H7 (cell line): ENCODE data around the gene HSPA6. TPM values are rescaled to one million over a fixed set of nuclear protein-coding genes. Genes with fewer than 3 reads are reported as not detected.
"Not testable (repeated sequence)": the region's sequence is repeated elsewhere in the genome, so short reads cannot be mapped to it uniquely, and the experiment has no call there.

Experiments used
- DNase-seq: peaks from one replicate; pipeline ENCODE4 v3.0.0; 2012
- H3K27me3 ChIP-seq: 2 replicates; pipeline ENCODE4 v1.6.0; 2011; ENCODE audit warnings: mild to moderate bottlenecking, low read length; ENCODE audit not compliant: control insufficient read depth, insufficient read depth
- H3K36me3 ChIP-seq: replicated peaks from 2 replicates; pipeline ENCODE4 v1.5.1; 2011; ENCODE audit warnings: low read length; ENCODE audit not compliant: control insufficient read depth, insufficient read depth
- H3K4me3 ChIP-seq: 2 replicates; pipeline ENCODE4 v1.5.1; 2011; ENCODE audit warnings: low read depth, mild to moderate bottlenecking, control low read depth, low read length, moderate library complexity; ENCODE audit not compliant: insufficient read depth
- total RNA-seq: library from RNA; depleted of rRNA; stranded (reverse); fragments of >200 nt; shearing (Covaris generic); gene quantifications from 2 replicates; pipeline ENCODE4 v1.2.3, GENCODE V29; 2014

The HSPA6 gene
- total RNA-seq, 1 experiment from 2014 or later = not detected

DNA sequence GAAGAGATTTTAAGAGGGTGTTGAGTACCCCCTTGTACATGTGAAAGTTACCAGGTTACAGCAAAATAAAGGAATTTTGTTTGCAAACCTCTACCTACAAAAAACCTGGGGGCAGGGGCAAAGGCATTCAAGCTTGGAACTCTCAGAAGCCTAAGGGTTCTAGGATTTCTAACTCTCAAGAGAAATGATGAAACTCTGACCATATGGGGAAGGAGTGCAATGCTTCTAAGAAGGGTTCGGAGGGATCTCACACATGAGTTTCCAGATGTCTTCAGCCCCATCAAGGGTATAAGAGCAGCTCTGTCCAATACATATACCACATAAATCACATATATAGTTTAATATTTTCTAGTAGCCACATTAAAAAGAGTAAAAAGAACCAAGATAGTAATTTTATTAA lies 26.4 kb upstream of the HSPA6 start:
- Histone ChIP-seq H3K36me3 (no peaks in the 10 kb centered on the region), H3K4me3 (no peak overlapping the region), H3K27me3 (no peaks in the 10 kb centered on the region; the same call in 1 of the 2 replicates)
- no peak for DNase-seq

DNA sequence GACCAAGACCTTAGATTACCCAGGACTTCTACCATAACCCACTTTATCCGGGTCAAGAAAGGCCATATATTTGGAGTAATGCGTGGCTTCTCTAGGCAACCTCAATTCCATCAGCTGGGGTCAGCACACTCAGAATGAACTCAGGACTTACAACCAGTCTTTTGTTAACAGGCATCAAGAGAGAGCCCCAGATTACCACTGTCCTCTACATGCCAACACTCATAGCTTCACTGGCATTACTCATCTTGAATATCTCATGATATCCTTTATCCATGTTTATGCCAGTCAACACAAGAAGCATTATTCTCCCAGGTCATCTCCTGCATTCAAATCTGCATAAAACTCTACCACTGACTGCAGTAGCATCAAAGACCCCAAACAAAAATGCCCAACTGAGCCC lies 25.7 kb upstream of the HSPA6 start:
- Histone ChIP-seq H3K36me3 (no peaks in the 10 kb centered on the region), H3K27me3 (no peaks in the 10 kb centered on the region; the same call in 1 of the 2 replicates), H3K4me3 (no peak overlapping the region)
- DNase-seq = no peak

DNA sequence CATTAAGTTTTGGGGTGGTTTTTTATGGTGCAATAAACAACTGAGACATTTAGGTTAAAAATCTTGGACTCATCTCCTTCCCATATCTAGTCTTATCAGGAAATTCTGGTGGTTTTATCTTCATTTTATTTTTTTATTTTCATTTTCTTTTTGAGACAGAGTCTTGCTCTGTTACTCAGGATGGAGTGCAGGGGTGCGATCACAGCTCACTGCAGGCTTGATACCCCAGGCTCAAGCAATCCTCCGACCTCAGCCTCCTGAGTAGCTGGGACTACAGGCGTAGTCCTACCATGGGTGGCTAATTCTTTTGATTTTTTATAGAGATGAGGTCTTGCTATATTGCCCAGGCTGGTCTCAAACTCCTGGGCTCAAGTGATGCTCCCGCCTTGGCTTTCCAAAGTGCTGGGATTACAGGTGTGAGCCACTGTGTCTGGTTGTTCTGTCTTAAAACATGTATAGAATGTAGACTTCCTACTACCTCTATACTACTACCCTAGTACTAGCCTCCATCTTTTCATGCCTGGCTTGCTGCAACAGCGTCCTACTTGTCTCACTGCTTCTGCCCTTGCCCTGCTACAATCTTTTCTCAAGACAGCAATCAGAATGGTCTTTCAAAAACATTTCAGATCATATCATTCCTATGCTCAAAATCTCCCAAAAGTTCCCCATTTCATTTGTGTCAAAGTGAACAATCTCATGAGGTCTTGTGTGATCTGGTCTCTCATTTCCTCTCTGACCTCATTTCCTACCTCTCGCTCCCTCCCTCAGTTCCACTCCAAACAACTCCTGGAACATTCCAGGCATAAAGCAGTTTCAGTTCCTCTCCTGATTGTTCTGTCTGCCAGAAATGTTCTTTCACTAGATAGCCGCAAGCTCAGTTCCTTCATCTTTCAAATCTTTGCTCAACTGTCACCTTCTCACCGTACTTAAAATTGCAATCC lies 25.0 kb upstream of the HSPA6 start:
- no peak for DNase-seq
- no peaks in the 10 kb centered on the region; the same call in 1 of the 2 replicates for H3K27me3 ChIP-seq
- no peaks in the 10 kb centered on the region for H3K36me3 ChIP-seq
- H3K4me3 ChIP-seq = no peak overlapping the region

DNA sequence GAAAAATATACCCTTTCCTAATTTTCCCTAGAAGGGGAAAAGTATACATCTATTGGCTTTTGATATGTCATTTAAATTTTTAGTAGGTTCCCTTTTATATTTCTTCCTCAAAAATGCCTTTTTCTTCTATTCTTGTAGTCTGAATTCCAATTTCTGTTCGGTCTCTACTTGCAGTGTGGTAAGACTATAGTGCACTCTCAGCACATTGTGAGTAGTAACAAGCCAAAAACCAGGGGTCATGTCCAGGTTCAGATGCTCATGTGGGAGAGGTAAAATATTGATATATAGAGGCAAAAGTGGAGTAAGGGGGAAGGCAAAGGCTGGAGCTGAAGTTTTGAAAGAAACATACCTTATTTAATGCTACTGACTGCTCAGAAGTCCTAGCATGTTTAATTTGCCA lies 23.1 kb upstream of the HSPA6 start:
- H3K4me3 ChIP-seq = no peak overlapping the region
- H3K36me3 ChIP-seq = no peaks in the 10 kb centered on the region
- no peaks in the 10 kb centered on the region; the same call in 1 of the 2 replicates for H3K27me3 ChIP-seq
- no peak for DNase-seq

DNA sequence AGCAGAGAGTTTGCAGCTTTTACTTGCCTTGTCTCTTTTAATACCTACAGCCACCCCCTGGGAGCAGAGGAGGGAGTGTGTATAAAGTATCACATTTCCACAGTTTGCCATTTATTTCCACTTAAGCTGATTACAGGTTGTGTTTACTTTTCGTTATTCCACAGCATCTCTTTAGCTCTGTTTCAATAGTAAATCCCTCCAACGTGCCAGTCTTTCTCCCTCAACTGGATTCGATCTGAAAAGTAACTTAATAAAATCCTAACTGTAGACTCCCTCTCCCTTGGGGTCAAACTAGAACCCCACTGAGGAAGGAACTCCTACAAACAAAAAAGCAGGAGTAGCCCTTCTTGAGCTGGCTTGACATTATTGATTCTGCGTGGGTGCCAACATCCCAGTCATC lies 22.2 kb upstream of the HSPA6 start:
- no peaks in the 10 kb centered on the region; the same call in 1 of the 2 replicates for H3K27me3 ChIP-seq
- H3K4me3 ChIP-seq = no peak overlapping the region
- no peak for DNase-seq

DNA sequence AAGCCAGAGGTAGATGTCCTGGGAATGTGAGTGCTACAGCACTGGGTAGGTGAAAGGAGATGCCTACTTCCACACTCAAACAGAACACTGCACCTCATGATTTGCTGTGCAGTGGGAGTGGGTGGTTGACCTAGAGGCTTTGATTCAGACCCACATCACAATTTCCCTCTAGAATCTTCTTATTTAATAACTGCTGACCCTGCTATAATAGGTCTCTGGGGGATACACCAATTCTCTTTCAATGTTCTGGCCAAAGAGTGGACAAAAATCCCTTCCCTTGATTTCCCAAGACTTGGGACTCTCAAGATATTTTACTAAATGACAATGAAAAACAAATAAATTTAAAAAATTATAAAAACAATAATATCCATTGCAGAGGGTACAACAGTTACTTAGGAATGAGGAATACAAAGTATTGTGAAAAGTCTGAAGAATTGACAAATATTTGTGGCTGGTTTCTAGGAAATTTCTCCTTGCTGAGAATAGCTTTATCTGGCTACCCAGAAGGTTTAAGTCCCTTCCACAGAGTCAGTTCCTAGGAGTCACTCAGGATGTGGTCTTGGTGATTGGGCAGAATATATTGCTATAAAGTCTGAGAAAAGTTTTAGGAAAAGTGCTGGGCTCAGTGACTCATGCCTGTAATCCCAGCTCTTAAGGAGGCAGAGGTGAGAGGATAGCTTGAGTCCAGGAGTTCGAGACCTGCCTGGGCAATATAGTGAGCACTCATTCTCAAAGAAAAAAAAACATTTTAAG lies 21.5 kb upstream of the HSPA6 start:
- H3K36me3 ChIP-seq = no peaks in the 10 kb centered on the region
- H3K27me3 ChIP-seq = no peaks in the 10 kb centered on the region; the same call in 1 of the 2 replicates
- no peak overlapping the region for H3K4me3 ChIP-seq
- DNase-seq = no peak

More for the DNA sequence above, 22.2 kb upstream of the HSPA6 start:
- no peaks in the 10 kb centered on the region for H3K36me3 ChIP-seq

- DNase-seq = no peak
- Histone ChIP-seq H3K27me3 (no peaks in the 10 kb centered on the region; the same call in 1 of the 2 replicates), H3K36me3 (no peaks in the 10 kb centered on the region), H3K4me3 (no peak overlapping the region)
Observed at GRCh38 chr1:161503394-161503748, 21.0 kb upstream of the HSPA6 start.

GRCh38 chr1:161505686-161506085 lies 18.7 kb upstream of the HSPA6 start:
- no peak for DNase-seq
- Histone ChIP-seq H3K27me3 (no peaks in the 10 kb centered on the region; the same call in 1 of the 2 replicates), H3K36me3 (no peaks in the 10 kb centered on the region)

DNA sequence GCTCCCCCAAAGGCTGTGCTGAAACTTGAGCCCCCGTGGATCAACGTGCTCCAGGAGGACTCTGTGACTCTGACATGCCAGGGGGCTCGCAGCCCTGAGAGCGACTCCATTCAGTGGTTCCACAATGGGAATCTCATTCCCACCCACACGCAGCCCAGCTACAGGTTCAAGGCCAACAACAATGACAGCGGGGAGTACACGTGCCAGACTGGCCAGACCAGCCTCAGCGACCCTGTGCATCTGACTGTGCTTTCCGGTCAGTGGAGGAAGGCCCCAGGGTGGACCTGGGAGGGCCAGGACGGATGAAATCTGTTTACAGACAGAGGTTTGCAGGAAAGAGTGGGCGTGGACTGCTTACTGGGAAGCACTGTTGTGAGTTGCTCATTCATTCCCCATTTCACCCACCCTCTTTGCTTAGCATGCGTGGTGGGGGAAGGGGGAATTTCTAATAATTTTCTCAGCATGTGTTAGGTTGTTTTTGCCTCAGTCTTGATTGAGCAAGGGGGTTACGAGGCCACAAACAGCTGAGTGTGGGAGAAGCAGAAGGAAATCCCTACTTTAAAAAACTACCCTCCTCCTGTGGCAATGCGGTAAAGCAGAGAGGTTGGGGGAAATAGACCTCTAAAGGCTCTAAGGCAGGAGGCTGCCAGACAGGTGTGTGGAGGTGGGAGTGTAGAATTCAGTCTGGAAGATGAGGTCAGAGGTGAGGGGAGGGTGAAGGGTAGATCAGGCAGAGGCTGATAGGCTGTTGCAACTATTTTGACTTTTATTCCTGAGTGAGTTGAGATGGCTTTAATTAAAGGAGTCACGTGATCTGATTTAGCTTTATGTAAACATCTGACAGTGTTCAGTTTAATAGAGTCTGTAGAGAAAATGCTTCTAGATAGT lies 17.8 kb upstream of the HSPA6 start:
- Histone ChIP-seq H3K4me3 (no peak overlapping the region), H3K27me3 (no peaks in the 10 kb centered on the region; the same call in 1 of the 2 replicates), H3K36me3 (no peaks in the 10 kb centered on the region)
- peak; percentile 33 for DNase-seq

More at GRCh38 chr1:161505686-161506085, 18.7 kb upstream of the HSPA6 start:
- H3K4me3 ChIP-seq = no peak overlapping the region

DNA sequence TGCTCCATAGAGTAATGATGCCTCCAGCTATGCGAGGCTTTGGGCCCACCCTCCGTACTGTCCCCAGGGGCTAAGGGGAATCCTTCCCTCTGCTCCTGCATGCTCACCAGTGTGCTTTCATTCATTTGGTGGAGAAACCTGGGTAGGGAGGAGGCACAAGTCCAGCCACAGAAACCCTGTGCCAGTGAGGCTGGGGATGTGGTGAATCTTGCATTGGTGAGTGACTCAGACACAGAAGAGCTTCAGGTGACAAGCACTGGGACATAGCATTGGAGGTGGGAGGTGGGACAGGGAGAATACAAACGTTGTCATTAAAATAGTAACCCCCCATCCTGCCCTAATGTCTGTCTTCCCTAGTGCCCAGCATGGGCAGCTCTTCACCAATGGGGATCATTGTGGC lies 13.9 kb upstream of the HSPA6 start:
- H3K4me3 ChIP-seq = no peak overlapping the region
- H3K36me3 ChIP-seq = no peaks in the 10 kb centered on the region
- no peaks in the 10 kb centered on the region; the same call in 1 of the 2 replicates for H3K27me3 ChIP-seq
- DNase-seq = no peak

GRCh38 chr1:161511018-161511755 lies 13.2 kb upstream of the HSPA6 start:
- H3K4me3 ChIP-seq = no peak overlapping the region
- DNase-seq = no peak
- H3K27me3 ChIP-seq = no peaks in the 10 kb centered on the region
- no peaks in the 10 kb centered on the region for H3K36me3 ChIP-seq

- Histone ChIP-seq H3K36me3 (no peaks in the 10 kb centered on the region), H3K27me3 (no peaks in the 10 kb centered on the region), H3K4me3 (no peak overlapping the region)
- DNase-seq = no peak
Observed at GRCh38 chr1:161511756-161512060, 12.6 kb upstream of the HSPA6 start.

- H3K4me3 ChIP-seq, H3K27me3 ChIP-seq, DNase-seq, H3K36me3 ChIP-seq: not testable (repeated sequence)
Observed at GRCh38 chr1:161512636-161513447, 11.5 kb upstream of the HSPA6 start.
